Left ventricle myocardium superior (tissue), 1 donor: Measurements from ENCODE around the gene DLX5. TPM values are rescaled to one million over a fixed set of nuclear protein-coding genes. Genes with fewer than 3 reads are reported as not detected.
"Not testable (repeated sequence)": the region's sequence is repeated elsewhere in the genome, so short reads cannot be mapped to it uniquely, and the experiment has no call there.

ENCODE experiments used
- ATAC-seq: fragments of 200-7000 bp; cut with Tn5 transposase; one replicate; pipeline ENCODE4 v1.9.1; 2020; ENCODE audit warnings: mild to moderate bottlenecking, moderate library complexity
- DNase-seq: peaks from one replicate; pipeline ENCODE4 v3.0.0-alpha.2; 2020
- intact Hi-C: fragments of 100-400 bp; cut with micrococcal nuclease; formaldehyde crosslinking; loops from one replicate; pipeline ENCODE4 v1.11.0; 2022
- long read RNA-seq: library from polyadenylated mRNA; unstranded; transcript quantifications from one replicate; pipeline ENCODE4 v2.0.0, GENCODE V29; 2021
- total RNA-seq: library from RNA; stranded (reverse); fragmentation: NEBNext Ultra II Directional; extraction: Animal tissue kit (Norgen Biotek cat#: 25700); gene quantifications from one replicate; pipeline ENCODE4 v1.2.1, GENCODE V29; 2021
- donor health status: DM: no; HTN: yes; CAD: no; lungs with severe emphysema.

DLX5 gene
- total RNA-seq = not detected
- long read RNA-seq = 0 reads

GRCh38 chr7:97024209-97025129, at the start of gene DLX5:
Gene DLX5, minus strand, starts transcription at chr7:97024831. Its CDS starts 208 bp downstream, at chr7:97024623.
- intact Hi-C loops = no loop called here
- DNase-seq = peak; percentile 45
- peak; percentile 40 for ATAC-seq

GRCh38 chr7:97072025-97072424, 47.4 kb upstream of the DLX5 start:
- ATAC-seq, DNase-seq, intact Hi-C loops: not testable (repeated sequence)

GRCh38 chr7:97064972-97065587, 40.4 kb upstream of the DLX5 start:
- DNase-seq (no peak), ATAC-seq (peak; percentile 64)
- intact Hi-C loops = no loop called here

- intact Hi-C loops = no loop called here
- DNase-seq (no peak), ATAC-seq (no peak)
Observed at GRCh38 chr7:97064020-97064419, 39.4 kb upstream of the DLX5 start.

GRCh38 chr7:97043281-97043680, 18.6 kb upstream of the DLX5 start:
- ATAC-seq (no peak), DNase-seq (no peak)
- intact Hi-C loops = no loop called here

GRCh38 chr7:97039374-97040065, 14.9 kb upstream of the DLX5 start:
- ATAC-seq = no peak
- DNase-seq = no peak

GRCh38 chr7:97034213-97034852, 9.7 kb upstream of the DLX5 start:
- ATAC-seq, DNase-seq, intact Hi-C loops: not testable (repeated sequence)

More at GRCh38 chr7:97039374-97040065, 14.9 kb upstream of the DLX5 start:
- intact Hi-C loops = no loop called here

- ATAC-seq (peak; percentile 95), DNase-seq (peak; percentile 74)
- intact Hi-C loops = loop anchor here (2.0 kb wide), 1 partner anchor 955 kb away; no protein-coding TSS in a partner anchor
Observed at GRCh38 chr7:97027427-97028234, 3.0 kb upstream of the DLX5 start.

GRCh38 chr7:97026715-97027426, 2.2 kb upstream of the DLX5 start:
- peak; percentile 48 for ATAC-seq
- intact Hi-C loops = loop anchor here (2.0 kb wide), 1 partner anchor 954 kb away; no protein-coding TSS in a partner anchor
- no peak for DNase-seq

GRCh38 chr7:97025983-97026714, 1.5 kb upstream of the DLX5 start:
- intact Hi-C loops = loop anchor here (2.0 kb wide), 1 partner anchor 953 kb away; no protein-coding TSS in a partner anchor
- no peak for DNase-seq
- peak; percentile 35 for ATAC-seq

- intact Hi-C loops = no loop called here
- ATAC-seq (no peak), DNase-seq (no peak)
Observed at GRCh38 chr7:97025130-97025499, 484 bp upstream of the DLX5 start.

- intact Hi-C loops = no loop called here
Observed at GRCh38 chr7:97022491-97023306, 1.9 kb downstream of the DLX5 start.

GRCh38 chr7:97021747-97022490, 2.7 kb downstream of the DLX5 start:
- intact Hi-C loops = no loop called here
- DNase-seq = no peak

More at GRCh38 chr7:97022491-97023306, 1.9 kb downstream of the DLX5 start:
- no peak for DNase-seq
- ATAC-seq = no peak

GRCh38 chr7:97020996-97021746, 3.5 kb downstream of the DLX5 start:
- intact Hi-C loops = no loop called here

More at GRCh38 chr7:97021747-97022490, 2.7 kb downstream of the DLX5 start:
- no peak for ATAC-seq

GRCh38 chr7:97020601-97020995, 4.0 kb downstream of the DLX5 start:
- no peak for ATAC-seq
- DNase-seq = no peak
- intact Hi-C loops = no loop called here

More at GRCh38 chr7:97020996-97021746, 3.5 kb downstream of the DLX5 start:
- DNase-seq (no peak), ATAC-seq (no peak)
